HepG2 (cell line): ENCODE measurements around the gene WDR54. TPM values are rescaled to one million over a fixed set of nuclear protein-coding genes. Genes with fewer than 3 reads are reported as not detected.

Experiments used
- polyA plus RNA-seq, 8 experiments: library from polyadenylated mRNA; depleted of rRNA in 3 of 8; stranded (reverse) in 7 of 8; unstranded in 1 of 8; fragments of >200 nt; fragmentation: Illumina TruSeq in 4 of 8; extraction: Trizol in 4 of 8; gene quantifications; 2 replicates each; pipeline versions ENCODE4 v1.2.1 to v1.2.3, GENCODE V29; 2011 to 2016; ENCODE audit warnings: low read depth in 4 of 8, missing spikeins in 1 of 8, mixed read lengths in 1 of 8; ENCODE audit not compliant: insufficient read depth in 1 of 8
- total RNA-seq, 5 experiments: library from RNA; depleted of rRNA; stranded (reverse); fragments of >200 nt; fragmentation: Illumina TruSeq; extraction: Trizol; gene quantifications; 2 replicates each; pipeline ENCODE4 v1.2.3, GENCODE V29; 2016; ENCODE audit warnings: low read depth in 1 of 5

Gene WDR54
- total and polyA plus RNA-seq, 2 of the 13 experiments (the other 11 are each of a cell fraction or from before 2014, with no cell fraction given), result 2.0 to 17.3 TPM

Other genes starting within 250 kb of the WDR54 start
- 139 and 217 TPM in 2 replicates for gene MOB1A, start 242.9 kb upstream of the WDR54 start, total RNA-seq (2016; rRNA removed; fragmentation: Illumina TruSeq; extraction: Trizol)
- gene MOB1A, start 242.9 kb upstream of the WDR54 start, polyA plus RNA-seq (2011; rRNA removed), result 33.2 and 48.2 TPM in 2 replicates
- gene MTHFD2, start 223.1 kb upstream of the WDR54 start, total RNA-seq (2016; rRNA removed; fragmentation: Illumina TruSeq; extraction: Trizol), result 188 and 281 TPM in 2 replicates
- gene MTHFD2, start 223.1 kb upstream of the WDR54 start, polyA plus RNA-seq (2011; rRNA removed), result 197 and 269 TPM in 2 replicates
- 0.25 TPM in 1 of 2 replicates, not detected in the other for gene SLC4A5, start 78.3 kb upstream of the WDR54 start, total RNA-seq (2016; rRNA removed; fragmentation: Illumina TruSeq; extraction: Trizol)
- gene SLC4A5, start 78.3 kb upstream of the WDR54 start, polyA plus RNA-seq (2011; rRNA removed), result 0.50 and 0.51 TPM in 2 replicates
- gene DCTN1, start 41.4 kb upstream of the WDR54 start, total RNA-seq (2016; rRNA removed; fragmentation: Illumina TruSeq; extraction: Trizol), result 109 and 122 TPM in 2 replicates
- 73.2 and 82.4 TPM in 2 replicates for gene DCTN1, start 41.4 kb upstream of the WDR54 start, polyA plus RNA-seq (2011; rRNA removed)
- 0.13 and 0.15 TPM in 2 replicates for gene C2orf81, start 111 bp upstream of the WDR54 start, total RNA-seq (2016; rRNA removed; fragmentation: Illumina TruSeq; extraction: Trizol)
- gene C2orf81, start 111 bp upstream of the WDR54 start, polyA plus RNA-seq (2011; rRNA removed), result 0.05 and 0.17 TPM in 2 replicates
- gene RTKN, start 20.2 kb downstream of the WDR54 start, total RNA-seq (2016; rRNA removed; fragmentation: Illumina TruSeq; extraction: Trizol), result 107 and 159 TPM in 2 replicates
- 166 and 187 TPM in 2 replicates for gene RTKN, start 20.2 kb downstream of the WDR54 start, polyA plus RNA-seq (2011; rRNA removed)
- gene INO80B, start 33.4 kb downstream of the WDR54 start, total RNA-seq (2016; rRNA removed; fragmentation: Illumina TruSeq; extraction: Trizol), result 10.0 and 14.5 TPM in 2 replicates
- 6.2 and 7.9 TPM in 2 replicates for gene INO80B, start 33.4 kb downstream of the WDR54 start, polyA plus RNA-seq (2011; rRNA removed)
- 26.5 and 38.8 TPM in 2 replicates for gene WBP1, start 36.7 kb downstream of the WDR54 start, total RNA-seq (2016; rRNA removed; fragmentation: Illumina TruSeq; extraction: Trizol)
- 85.7 and 107 TPM in 2 replicates for gene WBP1, start 36.7 kb downstream of the WDR54 start, polyA plus RNA-seq (2011; rRNA removed)
- 30.1 and 95.2 TPM in 2 replicates for gene MOGS, start 43.7 kb downstream of the WDR54 start, total RNA-seq (2016; rRNA removed; fragmentation: Illumina TruSeq; extraction: Trizol)
- 117 and 124 TPM in 2 replicates for gene MOGS, start 43.7 kb downstream of the WDR54 start, polyA plus RNA-seq (2011; rRNA removed)
- 51.9 and 53.8 TPM in 2 replicates for gene MRPL53, start 51.0 kb downstream of the WDR54 start, total RNA-seq (2016; rRNA removed; fragmentation: Illumina TruSeq; extraction: Trizol)
- 28.8 and 34.3 TPM in 2 replicates for gene MRPL53, start 51.0 kb downstream of the WDR54 start, polyA plus RNA-seq (2011; rRNA removed)
- gene CCDC142, start 61.3 kb downstream of the WDR54 start, total RNA-seq (2016; rRNA removed; fragmentation: Illumina TruSeq; extraction: Trizol), result 8.8 and 30.4 TPM in 2 replicates
- 14.7 and 17.7 TPM in 2 replicates for gene CCDC142, start 61.3 kb downstream of the WDR54 start, polyA plus RNA-seq (2011; rRNA removed)
- gene TTC31, start 61.4 kb downstream of the WDR54 start, total RNA-seq (2016; rRNA removed; fragmentation: Illumina TruSeq; extraction: Trizol), result 21.1 and 28.3 TPM in 2 replicates
- 39.5 and 43.4 TPM in 2 replicates for gene TTC31, start 61.4 kb downstream of the WDR54 start, polyA plus RNA-seq (2011; rRNA removed)
- 4.0 and 8.1 TPM in 2 replicates for gene LBX2, start 77.9 kb downstream of the WDR54 start, total RNA-seq (2016; rRNA removed; fragmentation: Illumina TruSeq; extraction: Trizol)
- gene LBX2, start 77.9 kb downstream of the WDR54 start, polyA plus RNA-seq (2011; rRNA removed), result 6.4 and 7.3 TPM in 2 replicates
- 14.2 and 20.4 TPM in 2 replicates for gene PCGF1, start 86.0 kb downstream of the WDR54 start, total RNA-seq (2016; rRNA removed; fragmentation: Illumina TruSeq; extraction: Trizol)
- 22.6 and 22.7 TPM in 2 replicates for gene PCGF1, start 86.0 kb downstream of the WDR54 start, polyA plus RNA-seq (2011; rRNA removed)
- gene TLX2, start 92.7 kb downstream of the WDR54 start, total RNA-seq (2016; rRNA removed; fragmentation: Illumina TruSeq; extraction: Trizol), result 0.20 TPM in 1 of 2 replicates, not detected in the other
- 0.05 and 0.09 TPM in 2 replicates for gene TLX2, start 92.7 kb downstream of the WDR54 start, polyA plus RNA-seq (2011; rRNA removed)
- gene DQX1, start 104.5 kb downstream of the WDR54 start, total RNA-seq (2016; rRNA removed; fragmentation: Illumina TruSeq; extraction: Trizol), result 23.9 and 27.6 TPM in 2 replicates
- gene DQX1, start 104.5 kb downstream of the WDR54 start, polyA plus RNA-seq (2011; rRNA removed), result 72.9 and 89.8 TPM in 2 replicates
- gene AUP1, start 108.0 kb downstream of the WDR54 start, total RNA-seq (2016; rRNA removed; fragmentation: Illumina TruSeq; extraction: Trizol), result 67.0 and 174 TPM in 2 replicates
- 267 and 291 TPM in 2 replicates for gene AUP1, start 108.0 kb downstream of the WDR54 start, polyA plus RNA-seq (2011; rRNA removed)
- gene HTRA2, start 108.2 kb downstream of the WDR54 start, total RNA-seq (2016; rRNA removed; fragmentation: Illumina TruSeq; extraction: Trizol), result 37.0 and 47.7 TPM in 2 replicates
- gene HTRA2, start 108.2 kb downstream of the WDR54 start, polyA plus RNA-seq (2011; rRNA removed), result 50.3 and 56.1 TPM in 2 replicates
- gene LOXL3, start 132.2 kb downstream of the WDR54 start, total RNA-seq (2016; rRNA removed; fragmentation: Illumina TruSeq; extraction: Trizol), result 0.39 and 0.55 TPM in 2 replicates
- 6.5 and 7.2 TPM in 2 replicates for gene LOXL3, start 132.2 kb downstream of the WDR54 start, polyA plus RNA-seq (2011; rRNA removed)
- 0.53 and 0.66 TPM in 2 replicates for gene DOK1, start 133.0 kb downstream of the WDR54 start, total RNA-seq (2016; rRNA removed; fragmentation: Illumina TruSeq; extraction: Trizol)
- gene DOK1, start 133.0 kb downstream of the WDR54 start, polyA plus RNA-seq (2011; rRNA removed), result 0.74 and 0.84 TPM in 2 replicates
- not detected in 2 replicates for gene M1AP, start 226.6 kb downstream of the WDR54 start, total RNA-seq (2016; rRNA removed; fragmentation: Illumina TruSeq; extraction: Trizol)
- 0.16 TPM in 1 of 2 replicates, not detected in the other for gene M1AP, start 226.6 kb downstream of the WDR54 start, polyA plus RNA-seq (2011; rRNA removed)
- gene SEMA4F, start 232.5 kb downstream of the WDR54 start, total RNA-seq (2016; rRNA removed; fragmentation: Illumina TruSeq; extraction: Trizol), result 4.0 and 7.1 TPM in 2 replicates
- gene SEMA4F, start 232.5 kb downstream of the WDR54 start, polyA plus RNA-seq (2011; rRNA removed), result 10.3 and 10.6 TPM in 2 replicates